ENCODE results near the gene FBXW10.
"Not testable (repeated sequence)": the region's sequence is repeated elsewhere in the genome, so short reads cannot be mapped to it uniquely, and the experiment has no call there.

GRCh38 chr17:18815924-18816323 lies 72.1 kb downstream of the FBXW10 start:
- TF ChIP-seq CTCF (IDR thresholded peaks at IDR 0.05; ENCODE audit: insufficient read depth, low read length); REST (IDR thresholded peaks at IDR 0.05; ENCODE audit: insufficient replicate concordance, low read depth); SPI1 (IDR thresholded peaks at IDR 0.05; ENCODE audit: borderline replicate concordance, low read depth); POLR2AphosphoS5 (IDR thresholded peaks at IDR 0.05; ENCODE audit: low read depth): not testable (repeated sequence)

Data from HL-60 (cell line).